ENCODE measurements around the gene LHPP.

LHPP gene

GRCh38 chr10:124522933-124523871, 61.6 kb downstream of the LHPP start:
- DNase-seq = no peak

- no peak for DNase-seq
These were observed 62.3 kb downstream of the LHPP start for GRCh38 chr10:124523901-124524300.

GRCh38 chr10:124524991-124525653, 63.5 kb downstream of the LHPP start:
- no peak for DNase-seq

- DNase-seq = no peak
These were observed 64.4 kb downstream of the LHPP start for GRCh38 chr10:124525751-124526600.

- DNase-seq = no peak
These were observed 65.1 kb downstream of the LHPP start for GRCh38 chr10:124526621-124527267.

GRCh38 chr10:124527874-124528395, 66.3 kb downstream of the LHPP start:
- DNase-seq = no peak

GRCh38 chr10:124529661-124530214, 68.1 kb downstream of the LHPP start:
- no peak for DNase-seq

GRCh38 chr10:124530215-124530665, 68.6 kb downstream of the LHPP start:
- DNase-seq = peak; percentile 94

GRCh38 chr10:124530816-124531215, 69.2 kb downstream of the LHPP start:
- no peak for DNase-seq

- DNase-seq = no peak
These were observed 70.6 kb downstream of the LHPP start for GRCh38 chr10:124532106-124532641.

- no peak for DNase-seq
These were observed 71.2 kb downstream of the LHPP start for GRCh38 chr10:124532788-124533187.

- DNase-seq = no peak
These were observed 71.6 kb downstream of the LHPP start for GRCh38 chr10:124533266-124533665.

- DNase-seq = no peak
These were observed 72.7 kb downstream of the LHPP start for GRCh38 chr10:124534231-124534798.

GRCh38 chr10:124534826-124535601, 73.4 kb downstream of the LHPP start:
- no peak for DNase-seq

GRCh38 chr10:124535731-124536495, 74.3 kb downstream of the LHPP start:
- DNase-seq = no peak

GRCh38 chr10:124536496-124537050, 75.0 kb downstream of the LHPP start:
- no peak for DNase-seq

- no peak for DNase-seq
These were observed 75.6 kb downstream of the LHPP start for GRCh38 chr10:124537166-124537725.

- no peak for DNase-seq
These were observed 76.3 kb downstream of the LHPP start for GRCh38 chr10:124537891-124538290.

- no peak for DNase-seq
These were observed 77.1 kb downstream of the LHPP start for GRCh38 chr10:124538706-124539105.
